ENCODE results near the gene SNX7.

Gene SNX7

GRCh38 chr1:98697781-98698180, 36.3 kb downstream of the SNX7 start:
- DNase-seq, result no peak

GRCh38 chr1:98698625-98699024, 37.1 kb downstream of the SNX7 start:
- DNase-seq, result no peak

GRCh38 chr1:98700228-98700627, 38.7 kb downstream of the SNX7 start:
- DNase-seq, result no peak

GRCh38 chr1:98702976-98703375, 41.5 kb downstream of the SNX7 start:
- DNase-seq, result no peak

- no peak for DNase-seq
These were observed 43.0 kb downstream of the SNX7 start for GRCh38 chr1:98704474-98704873.

GRCh38 chr1:98704971-98705370, 43.5 kb downstream of the SNX7 start:
- no peak for DNase-seq

- no peak for DNase-seq
These were observed 44.1 kb downstream of the SNX7 start for GRCh38 chr1:98705591-98705990.

GRCh38 chr1:98706173-98706843, 44.8 kb downstream of the SNX7 start:
- DNase-seq, result no peak

- no peak for DNase-seq
These were observed 46.0 kb downstream of the SNX7 start for GRCh38 chr1:98707556-98707955.

- DNase-seq, result no peak
These were observed 48.4 kb downstream of the SNX7 start for GRCh38 chr1:98709906-98710305.

GRCh38 chr1:98723574-98723973, 62.1 kb downstream of the SNX7 start:
- no peak for DNase-seq

- no peak for DNase-seq
These were observed 71.7 kb downstream of the SNX7 start for GRCh38 chr1:98732985-98733781.

- no peak for DNase-seq
These were observed 72.2 kb downstream of the SNX7 start for GRCh38 chr1:98733782-98734112.

- no peak for DNase-seq
These were observed 74.2 kb downstream of the SNX7 start for GRCh38 chr1:98735756-98736155.

- DNase-seq, result no peak
These were observed 76.3 kb downstream of the SNX7 start for GRCh38 chr1:98737835-98738234.

GRCh38 chr1:98739762-98740161, 78.2 kb downstream of the SNX7 start:
- DNase-seq, result no peak

- no peak for DNase-seq
These were observed 79.6 kb downstream of the SNX7 start for GRCh38 chr1:98741164-98741563.

GRCh38 chr1:98749152-98749756, 87.7 kb downstream of the SNX7 start:
- DNase-seq, result no peak

GRCh38 chr1:98754176-98754575, 92.7 kb downstream of the SNX7 start:
- no peak for DNase-seq

GRCh38 chr1:98761219-98761865, 99.8 kb downstream of the SNX7 start:
- DNase-seq, result no peak

GRCh38 chr1:98763488-98764150, 102.1 kb downstream of the SNX7 start:
- no peak for DNase-seq

- DNase-seq, result no peak
These were observed 103.0 kb downstream of the SNX7 start for GRCh38 chr1:98764485-98764884.

- no peak for DNase-seq
These were observed 104.7 kb downstream of the SNX7 start for GRCh38 chr1:98766255-98766654.

Data from T-helper 1 cell (primary cell).